GM12864 (cell line): ENCODE results near the gene MTF1.

Experiments used
- DNase-seq: peaks from one replicate; pipeline ENCODE4 v3.0.0-alpha.2; 2011; ENCODE audit warnings: low read depth
- H3K4me3 ChIP-seq: 2 replicates; pipeline ENCODE4 v1.5.1; 2011; ENCODE audit warnings: mild to moderate bottlenecking, low read depth, low read length, control low read depth
- TF ChIP-seq, protein P1 (sequence below): IDR thresholded peaks from 2 replicates; pipeline ENCODE4 v1.5.1; 2011; ENCODE audit warnings: low read depth, mild to moderate bottlenecking, moderate library complexity, low read length, control low read depth, inconsistent platforms; ENCODE audit errors: missing control alignments

MTF1 gene

DNA sequence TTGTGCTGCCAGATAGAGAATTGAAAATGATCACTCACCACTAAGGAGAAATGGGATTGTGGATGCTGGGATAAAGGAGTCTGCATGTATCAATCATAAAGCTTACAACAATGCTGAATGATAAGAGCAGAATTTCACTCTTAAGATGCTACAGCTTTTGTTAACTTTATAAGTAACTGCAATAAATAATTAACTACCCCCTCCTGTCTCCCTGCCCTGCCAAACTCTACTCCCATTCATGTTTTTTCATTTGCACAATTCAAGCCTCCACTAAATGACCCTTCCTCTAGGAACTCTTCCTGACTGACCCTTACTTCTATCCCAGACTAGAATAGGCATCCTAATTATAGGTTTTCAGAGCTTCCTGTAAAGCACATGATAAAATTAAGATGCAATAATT, 14.9 kb downstream of the MTF1 start:
- TF ChIP-seq, protein P1, sequence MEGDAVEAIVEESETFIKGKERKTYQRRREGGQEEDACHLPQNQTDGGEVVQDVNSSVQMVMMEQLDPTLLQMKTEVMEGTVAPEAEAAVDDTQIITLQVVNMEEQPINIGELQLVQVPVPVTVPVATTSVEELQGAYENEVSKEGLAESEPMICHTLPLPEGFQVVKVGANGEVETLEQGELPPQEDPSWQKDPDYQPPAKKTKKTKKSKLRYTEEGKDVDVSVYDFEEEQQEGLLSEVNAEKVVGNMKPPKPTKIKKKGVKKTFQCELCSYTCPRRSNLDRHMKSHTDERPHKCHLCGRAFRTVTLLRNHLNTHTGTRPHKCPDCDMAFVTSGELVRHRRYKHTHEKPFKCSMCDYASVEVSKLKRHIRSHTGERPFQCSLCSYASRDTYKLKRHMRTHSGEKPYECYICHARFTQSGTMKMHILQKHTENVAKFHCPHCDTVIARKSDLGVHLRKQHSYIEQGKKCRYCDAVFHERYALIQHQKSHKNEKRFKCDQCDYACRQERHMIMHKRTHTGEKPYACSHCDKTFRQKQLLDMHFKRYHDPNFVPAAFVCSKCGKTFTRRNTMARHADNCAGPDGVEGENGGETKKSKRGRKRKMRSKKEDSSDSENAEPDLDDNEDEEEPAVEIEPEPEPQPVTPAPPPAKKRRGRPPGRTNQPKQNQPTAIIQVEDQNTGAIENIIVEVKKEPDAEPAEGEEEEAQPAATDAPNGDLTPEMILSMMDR: no peak
- H3K4me3 ChIP-seq: no peak overlapping the region
- DNase-seq: no peak

DNA sequence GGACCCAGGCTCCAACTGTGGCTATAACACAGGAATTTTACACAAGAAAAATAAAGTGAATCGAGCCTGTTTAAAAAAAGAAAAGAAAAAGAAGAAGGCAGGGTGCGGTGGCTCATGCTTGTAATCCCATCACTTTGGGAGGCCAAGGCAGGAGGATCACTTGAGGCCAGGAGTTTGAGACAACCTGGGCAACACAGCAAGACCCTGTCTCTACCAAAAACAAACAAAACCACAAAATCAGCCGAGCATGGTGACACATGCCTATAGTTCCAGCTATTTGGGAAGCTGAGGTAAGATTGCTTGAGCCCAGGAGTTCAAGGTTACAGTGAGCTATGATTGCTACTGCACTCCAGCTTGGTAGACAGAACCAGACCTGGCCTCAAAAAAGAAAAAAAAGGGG, 17.7 kb downstream of the MTF1 start:
- DNase-seq: no peak
- no peak overlapping the region for H3K4me3 ChIP-seq
- TF ChIP-seq, protein P1: no peak

DNA sequence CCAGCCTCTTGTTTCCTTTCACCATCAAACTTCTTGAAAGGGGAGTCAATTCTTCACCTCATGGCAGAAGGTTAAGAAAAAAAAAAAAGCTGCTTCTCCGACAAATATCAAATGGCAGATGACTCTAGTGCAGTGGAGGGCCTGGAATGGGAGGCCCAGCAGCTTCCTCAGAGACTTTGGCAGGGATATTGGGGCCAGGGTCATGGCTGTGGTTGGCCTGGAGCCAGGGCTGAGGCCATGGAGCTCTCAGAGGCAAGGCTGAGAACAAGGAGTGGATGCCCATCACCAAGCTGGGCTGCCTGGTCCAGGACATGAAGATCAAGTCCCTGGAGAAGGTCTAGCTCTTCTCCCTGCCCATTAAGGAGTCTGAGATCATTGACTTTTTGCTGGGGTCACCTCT, 18.7 kb downstream of the MTF1 start:
- no peak for DNase-seq
- no peak overlapping the region for H3K4me3 ChIP-seq
- TF ChIP-seq, protein P1: no peak

DNA sequence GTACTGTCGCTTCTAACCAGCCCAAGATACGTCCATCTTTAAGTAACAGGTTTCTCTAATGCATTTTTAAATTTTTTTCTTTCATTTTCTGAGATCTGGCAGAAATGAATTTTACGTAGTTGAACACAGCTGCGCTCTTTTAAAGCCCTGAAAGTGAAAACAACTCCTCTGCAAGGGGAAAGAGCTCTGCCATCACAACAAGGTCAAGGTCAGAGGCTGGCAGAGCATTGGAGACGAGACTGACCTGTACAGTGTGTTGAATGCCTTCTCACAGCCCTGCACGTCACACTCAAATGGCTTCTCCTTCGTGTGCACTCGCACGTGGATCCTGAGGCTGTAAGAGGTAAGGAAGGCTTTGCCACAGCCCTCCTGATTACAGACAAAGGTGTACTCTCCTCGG, 19.7 kb downstream of the MTF1 start:
- H3K4me3 ChIP-seq: no peak overlapping the region
- DNase-seq: no peak
- TF ChIP-seq, protein P1: no peak

DNA sequence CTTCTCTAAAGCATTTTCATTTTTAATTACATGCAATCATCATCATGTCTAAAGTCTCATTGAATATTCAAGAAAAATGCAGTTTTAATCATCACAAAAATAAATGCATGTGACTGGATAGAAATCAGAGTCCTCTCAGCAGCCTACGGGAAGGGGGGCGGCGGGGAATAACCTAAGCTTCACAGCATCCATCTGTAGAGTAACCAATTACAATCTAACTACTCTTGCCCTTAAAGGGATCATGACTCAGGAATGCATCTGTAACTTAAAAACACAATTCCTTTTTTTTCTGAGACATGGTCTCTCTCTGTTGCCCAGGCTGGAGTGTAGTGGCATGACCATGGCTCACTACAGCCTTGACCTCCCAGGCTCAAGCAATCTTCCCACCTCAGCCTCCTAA, 22.6 kb downstream of the MTF1 start:
- TF ChIP-seq, protein P1: no peak
- H3K4me3 ChIP-seq: no peak overlapping the region
- DNase-seq: no peak

DNA sequence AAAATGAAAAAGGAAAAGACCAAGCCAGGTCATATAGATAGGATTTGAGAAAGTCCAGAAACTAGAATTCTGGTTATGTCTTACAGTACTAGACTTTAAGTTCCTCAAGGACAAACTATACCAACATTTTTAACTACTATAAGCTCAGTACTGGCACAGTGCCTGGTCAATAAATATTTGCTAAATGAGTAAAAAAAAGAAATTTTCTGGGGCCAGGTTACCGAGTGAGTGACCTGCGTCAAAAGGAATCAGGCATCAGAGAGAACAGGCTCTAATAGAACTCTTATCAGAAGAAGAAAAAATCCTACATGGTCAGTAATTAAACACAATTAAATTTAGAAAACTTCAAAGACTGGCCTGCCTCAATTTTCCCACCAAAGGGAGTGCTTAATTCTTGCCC, 27.6 kb downstream of the MTF1 start:
- no peak for DNase-seq
- no peak overlapping the region for H3K4me3 ChIP-seq
- TF ChIP-seq, protein P1: no peak

DNA sequence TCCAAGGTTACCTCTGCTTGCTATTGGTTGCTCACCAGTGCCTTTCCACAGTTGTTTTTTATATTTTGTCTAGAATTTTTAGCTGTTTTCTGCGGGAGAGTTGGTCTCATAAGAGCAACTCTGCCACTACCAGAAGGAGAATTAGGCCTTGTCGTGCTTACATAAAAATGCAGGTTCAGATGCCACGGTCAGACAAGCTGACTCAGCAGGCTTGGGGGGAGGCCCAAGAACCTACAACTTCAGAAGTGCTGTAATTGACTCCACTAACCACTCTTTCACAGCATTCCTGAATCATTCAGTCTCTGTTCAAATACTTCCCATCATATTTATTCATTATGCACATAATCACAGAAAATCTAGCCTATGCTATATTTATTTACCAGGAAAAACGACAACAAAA, 28.3 kb downstream of the MTF1 start:
- no peak overlapping the region for H3K4me3 ChIP-seq
- no peak for DNase-seq
- TF ChIP-seq, protein P1: no peak
